ENCODE data around the gene ZNF71. TPM values are rescaled to one million over a fixed set of nuclear protein-coding genes. Genes with fewer than 3 reads are reported as not detected.

The ZNF71 gene
- total RNA-seq, 1 donor = 7.2 TPM

GRCh38 chr19:56597696-56598095 is 2.6 kb downstream of the ZNF71 start:
- peaks cover 56% of the 10 kb centered on the region for H3K79me2 ChIP-seq (ENCODE audit: insufficient read depth, low read length)
- H3K4me2 ChIP-seq (ENCODE audit: insufficient read depth, low read length) = no peak overlapping the region
- H3K4me3 ChIP-seq (ENCODE audit: insufficient read depth, low read length) = no peak overlapping the region
- H3K27ac ChIP-seq (ENCODE audit: low read depth, low read length) = no peak overlapping the region
- H3K27me3 ChIP-seq (ENCODE audit: insufficient read depth, low read length) = no peaks in the 10 kb centered on the region
- H3K4me1 ChIP-seq (ENCODE audit: insufficient read depth, low read length) = peaks cover 7% of the 10 kb centered on the region
- no peak for DNase-seq (ENCODE audit: insufficient read length, low spot score, missing footprints)
- TF ChIP-seq CTCF (IDR thresholded peaks at IDR 0.05; ENCODE audit: extremely low read depth, low read depth, low read length) = no peak
- H3K36me3 ChIP-seq (ENCODE audit: insufficient read depth, low read length) = peaks cover 5% of the 10 kb centered on the region
- no peaks in the 10 kb centered on the region for H3K9me3 ChIP-seq (ENCODE audit: low read depth, low read length)
- no peak overlapping the region for H2AFZ ChIP-seq (ENCODE audit: low read length)
- peaks cover 10% of the 10 kb centered on the region for H4K20me1 ChIP-seq (ENCODE audit: insufficient read depth, low read length)

DNA sequence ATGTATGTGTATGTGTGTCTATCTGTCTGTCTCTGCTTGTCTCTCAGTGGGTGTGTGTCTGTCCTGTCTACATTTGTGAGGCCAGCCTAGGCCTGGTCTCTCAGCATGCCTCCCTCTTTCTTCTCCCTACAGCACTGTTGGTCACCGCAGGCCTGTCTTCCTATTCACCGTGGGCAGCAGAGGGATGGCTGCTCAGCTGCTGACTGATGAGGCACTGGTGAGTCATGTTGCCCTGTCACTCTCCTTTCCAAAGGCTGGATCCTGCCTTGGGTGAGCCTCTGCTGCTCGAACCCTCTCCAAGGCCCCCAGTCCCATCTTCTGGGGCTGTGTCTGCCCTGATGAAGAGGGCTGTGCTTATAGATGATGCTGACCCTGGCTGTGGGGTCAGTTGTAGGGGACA is 6.3 kb downstream of the ZNF71 start:
- Histone ChIP-seq H3K27ac (ENCODE audit: low read depth, low read length) (no peak overlapping the region), H3K79me2 (ENCODE audit: insufficient read depth, low read length) (peaks cover 70% of the 10 kb centered on the region), H3K9me3 (ENCODE audit: low read depth, low read length) (peaks cover 6% of the 10 kb centered on the region), H3K4me2 (ENCODE audit: insufficient read depth, low read length) (no peak overlapping the region), H3K4me3 (ENCODE audit: insufficient read depth, low read length) (no peak overlapping the region), H4K20me1 (ENCODE audit: insufficient read depth, low read length) (peaks cover 7% of the 10 kb centered on the region), H2AFZ (ENCODE audit: low read length) (no peak overlapping the region), H3K36me3 (ENCODE audit: insufficient read depth, low read length) (peaks cover 5% of the 10 kb centered on the region), H3K27me3 (ENCODE audit: insufficient read depth, low read length) (no peaks in the 10 kb centered on the region), H3K4me1 (ENCODE audit: insufficient read depth, low read length) (no peaks in the 10 kb centered on the region)
- DNase-seq (ENCODE audit: insufficient read length, low spot score, missing footprints) = peak; percentile 88
- no peak for TF ChIP-seq CTCF (IDR thresholded peaks at IDR 0.05; ENCODE audit: extremely low read depth, low read depth, low read length)

DNA sequence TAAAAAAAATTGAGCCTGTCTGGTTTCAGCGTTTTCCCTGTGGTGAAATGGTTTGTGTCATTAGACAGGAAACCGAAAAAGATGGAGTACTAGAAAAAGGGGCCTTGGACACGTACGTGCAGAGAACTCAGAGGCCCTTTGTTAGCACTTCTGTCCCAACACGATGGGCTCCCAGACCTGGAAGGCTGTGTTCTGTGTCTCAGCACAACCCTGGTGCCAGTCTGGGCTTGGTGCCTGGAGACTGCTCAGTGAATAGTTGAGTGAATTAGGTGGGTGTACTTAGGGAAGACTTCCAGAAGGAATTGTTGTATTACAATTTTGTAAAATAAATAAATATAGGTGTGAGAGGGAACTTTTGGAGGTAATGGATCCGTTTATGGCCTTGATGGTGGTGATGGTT is 8.7 kb downstream of the ZNF71 start:
- Histone ChIP-seq H3K79me2 (ENCODE audit: insufficient read depth, low read length) (peaks cover 67% of the 10 kb centered on the region), H3K4me1 (ENCODE audit: insufficient read depth, low read length) (no peaks in the 10 kb centered on the region), H3K4me2 (ENCODE audit: insufficient read depth, low read length) (no peak overlapping the region), H3K36me3 (ENCODE audit: insufficient read depth, low read length) (peaks cover 5% of the 10 kb centered on the region), H4K20me1 (ENCODE audit: insufficient read depth, low read length) (peaks cover 7% of the 10 kb centered on the region), H3K27ac (ENCODE audit: low read depth, low read length) (no peak overlapping the region), H3K4me3 (ENCODE audit: insufficient read depth, low read length) (no peak overlapping the region), H2AFZ (ENCODE audit: low read length) (no peak overlapping the region), H3K9me3 (ENCODE audit: low read depth, low read length) (peaks cover 6% of the 10 kb centered on the region), H3K27me3 (ENCODE audit: insufficient read depth, low read length) (no peaks in the 10 kb centered on the region)
- no peak for TF ChIP-seq CTCF (IDR thresholded peaks at IDR 0.05; ENCODE audit: extremely low read depth, low read depth, low read length)
- no peak for DNase-seq (ENCODE audit: insufficient read length, low spot score, missing footprints)

DNA sequence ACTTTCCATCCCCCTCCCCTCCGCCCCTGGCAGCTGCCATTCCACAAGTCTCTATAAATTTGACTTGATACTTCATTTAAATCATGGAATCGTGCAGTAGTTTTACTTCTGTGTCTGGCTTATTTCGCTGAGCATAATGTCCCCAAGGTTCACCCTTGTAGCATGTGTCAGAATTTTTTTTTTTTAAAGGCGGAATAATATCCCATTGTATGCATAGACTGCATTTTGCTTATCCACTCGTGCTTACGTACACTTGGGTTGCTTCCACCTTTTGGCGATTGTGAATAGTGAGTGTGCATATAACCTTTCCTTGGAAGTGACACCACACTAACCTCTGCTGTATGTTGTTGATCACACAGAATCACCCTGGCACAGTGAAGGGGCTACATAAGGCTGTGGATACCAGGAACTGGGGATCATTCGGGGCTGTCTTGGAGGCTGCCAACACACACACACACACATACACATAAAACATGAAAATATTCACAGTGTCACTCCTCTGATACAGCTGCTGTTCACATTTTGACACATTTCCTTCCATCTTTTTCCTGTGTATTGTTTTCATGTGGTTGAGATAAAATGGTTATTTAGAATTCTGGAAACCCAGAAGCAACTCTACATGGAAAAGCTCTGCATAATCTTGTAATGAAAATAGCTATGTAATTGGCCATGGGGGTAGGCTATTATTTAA is 13.3 kb downstream of the ZNF71 start:
- no peak overlapping the region for H3K4me3 ChIP-seq (ENCODE audit: insufficient read depth, low read length)
- no peaks in the 10 kb centered on the region for H3K36me3 ChIP-seq (ENCODE audit: insufficient read depth, low read length)
- no peaks in the 10 kb centered on the region for H3K27me3 ChIP-seq (ENCODE audit: insufficient read depth, low read length)
- no peak for TF ChIP-seq CTCF (IDR thresholded peaks at IDR 0.05; ENCODE audit: extremely low read depth, low read depth, low read length)
- peaks cover 12% of the 10 kb centered on the region for H3K9me3 ChIP-seq (ENCODE audit: low read depth, low read length)
- H3K4me1 ChIP-seq (ENCODE audit: insufficient read depth, low read length) = no peaks in the 10 kb centered on the region
- no peak overlapping the region for H3K27ac ChIP-seq (ENCODE audit: low read depth, low read length)
- no peak overlapping the region for H3K4me2 ChIP-seq (ENCODE audit: insufficient read depth, low read length)
- peaks cover 47% of the 10 kb centered on the region for H3K79me2 ChIP-seq (ENCODE audit: insufficient read depth, low read length)
- H2AFZ ChIP-seq (ENCODE audit: low read length) = no peak overlapping the region
- peaks cover 2% of the 10 kb centered on the region for H4K20me1 ChIP-seq (ENCODE audit: insufficient read depth, low read length)
- DNase-seq (ENCODE audit: insufficient read length, low spot score, missing footprints) = no peak

Data from osteoblast (primary cell).